Kidney glomerular epithelial cell (primary cell): Measurements from ENCODE around the gene MYO10.

Source experiments
- DNase-seq: peaks from one replicate; lab custom pipeline; 2025; lab: John Stamatoyannopoulos, UW

The MYO10 gene

GRCh38 chr5:16709691-16710433 is 226.2 kb downstream of the MYO10 start:
- DNase-seq = no peak

- DNase-seq = no peak
These were observed 228.3 kb downstream of the MYO10 start for GRCh38 chr5:16707869-16708192.

GRCh38 chr5:16707168-16707868 is 228.8 kb downstream of the MYO10 start:
- DNase-seq = no peak

DNA sequence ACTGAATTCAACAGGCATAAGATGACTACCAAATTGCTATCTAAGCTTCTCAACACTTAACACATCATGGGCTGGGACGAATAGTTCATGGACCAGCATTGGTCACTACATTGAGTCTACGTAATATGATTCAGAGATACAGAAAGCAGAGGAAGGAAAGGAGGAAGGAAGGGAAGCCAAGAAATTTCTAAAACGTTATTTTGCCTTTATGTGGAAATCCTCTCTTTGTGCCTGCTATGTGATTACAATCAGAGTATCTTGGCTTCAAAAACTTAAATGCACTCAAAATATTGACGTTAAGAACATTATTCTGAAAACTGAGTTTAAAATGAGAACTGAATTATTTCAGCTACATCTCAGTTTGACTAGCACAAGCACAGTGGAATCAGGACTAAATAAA is 231.1 kb downstream of the MYO10 start:
- DNase-seq = no peak

DNA sequence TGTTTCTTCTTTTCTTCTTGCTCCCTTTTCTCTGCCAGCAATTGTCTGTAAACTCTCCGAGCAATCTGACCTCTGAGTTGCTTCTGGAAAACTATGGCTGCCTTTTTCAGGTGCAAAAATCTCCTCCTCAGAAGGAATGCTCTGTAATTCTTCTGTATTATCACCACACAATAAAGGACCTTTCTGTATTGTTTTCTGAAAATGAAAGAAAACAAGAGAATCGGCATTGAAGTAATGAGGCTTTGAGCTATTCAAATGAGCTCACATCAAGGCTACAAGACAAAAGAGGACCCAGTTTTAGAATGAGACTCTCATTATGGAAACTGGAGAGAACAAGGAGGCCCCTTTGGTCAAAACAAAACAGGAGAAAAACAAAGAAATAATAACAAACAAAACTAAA is 233.1 kb downstream of the MYO10 start:
- DNase-seq = no peak

DNA sequence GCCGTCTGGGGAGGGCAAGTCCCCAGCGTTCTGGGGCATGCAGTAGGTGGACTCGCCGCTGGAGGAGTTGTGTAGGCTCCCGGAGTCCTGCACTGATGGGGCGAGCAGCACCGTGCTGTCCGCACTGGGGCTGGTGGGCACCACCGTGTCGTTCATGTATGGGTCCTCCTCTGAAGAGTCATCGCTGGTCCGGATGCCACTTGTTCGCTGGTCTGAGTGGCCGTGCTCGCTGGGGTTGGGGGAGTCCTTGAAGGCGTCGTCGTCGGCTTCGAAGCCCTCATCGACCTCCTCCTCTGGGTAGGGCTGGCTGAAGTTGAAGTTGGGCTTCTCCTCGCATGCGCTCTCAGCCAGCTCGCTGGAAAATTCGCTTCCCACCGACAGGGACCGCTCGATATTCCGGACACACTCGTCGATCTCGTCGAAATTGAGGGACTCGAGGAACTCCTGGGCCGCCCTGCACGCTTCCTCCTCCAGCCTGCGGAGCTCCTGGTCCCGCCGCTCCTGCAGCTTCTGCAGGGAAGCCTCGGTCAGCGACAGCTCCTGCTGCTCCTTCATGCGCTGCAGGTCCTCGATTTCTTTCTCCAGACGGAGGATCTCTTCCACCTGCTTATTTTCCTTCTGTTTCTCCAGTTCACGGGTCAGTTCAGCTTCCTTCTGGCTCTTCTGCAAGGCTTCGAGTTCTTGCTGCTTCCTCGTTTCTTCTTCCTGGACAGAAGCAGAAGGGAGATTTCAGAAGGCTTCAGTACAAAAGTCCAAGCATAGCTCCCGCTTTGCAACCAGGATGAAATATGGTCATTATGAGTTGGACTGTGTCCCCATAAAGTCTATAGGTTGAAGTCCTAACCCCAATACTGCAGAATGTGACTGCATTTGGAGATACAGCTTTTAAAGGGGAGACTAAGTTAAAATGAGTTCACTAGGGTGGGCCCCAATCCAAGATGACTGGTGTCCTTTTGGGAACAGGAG is 234.7 kb downstream of the MYO10 start:
- no peak for DNase-seq

DNA sequence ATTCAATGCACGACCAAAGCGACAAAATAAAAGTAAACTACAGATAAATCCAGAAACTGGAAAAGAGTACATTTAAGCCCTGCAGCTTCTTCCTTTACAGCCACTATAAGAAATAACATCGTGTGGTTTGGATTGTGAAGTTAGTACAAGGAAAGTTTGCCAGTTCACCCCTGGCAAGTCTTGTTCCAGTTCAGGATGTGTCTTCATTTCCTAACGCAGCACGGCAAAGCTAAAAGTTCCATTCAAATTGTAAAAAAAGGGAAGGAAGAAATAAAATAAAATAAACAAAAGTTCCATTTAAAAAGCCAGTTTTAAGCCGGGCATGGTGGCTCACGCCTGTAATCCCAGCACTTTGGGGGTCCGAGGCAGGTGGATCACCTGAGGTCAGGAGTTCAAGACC is 236.0 kb downstream of the MYO10 start:
- DNase-seq = no peak

DNA sequence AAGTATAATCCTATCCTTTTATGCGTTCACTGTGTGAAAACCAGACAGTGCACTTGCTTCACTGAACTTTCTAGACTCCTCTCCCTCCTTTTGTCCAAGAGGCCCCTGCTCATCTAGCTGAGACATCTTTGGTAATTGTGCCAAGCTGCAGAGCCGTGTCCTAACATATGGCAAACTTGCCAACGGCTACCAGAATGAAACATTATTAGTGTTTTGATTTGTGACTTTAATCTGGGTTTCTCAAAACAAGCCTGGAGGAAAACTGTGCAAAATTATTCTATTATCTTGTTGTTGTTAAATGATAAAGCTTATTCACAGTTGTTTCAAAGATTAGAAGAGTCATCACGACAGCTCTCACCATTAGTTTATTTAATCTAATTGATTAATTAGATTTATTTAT is 240.3 kb downstream of the MYO10 start:
- DNase-seq = no peak

GRCh38 chr5:16693879-16694278 is 242.2 kb downstream of the MYO10 start:
- DNase-seq = no peak

- DNase-seq = no peak
These were observed 244.4 kb downstream of the MYO10 start for GRCh38 chr5:16691731-16692130.

GRCh38 chr5:16690243-16690852 is 245.7 kb downstream of the MYO10 start:
- peak; percentile 23 for DNase-seq

DNA sequence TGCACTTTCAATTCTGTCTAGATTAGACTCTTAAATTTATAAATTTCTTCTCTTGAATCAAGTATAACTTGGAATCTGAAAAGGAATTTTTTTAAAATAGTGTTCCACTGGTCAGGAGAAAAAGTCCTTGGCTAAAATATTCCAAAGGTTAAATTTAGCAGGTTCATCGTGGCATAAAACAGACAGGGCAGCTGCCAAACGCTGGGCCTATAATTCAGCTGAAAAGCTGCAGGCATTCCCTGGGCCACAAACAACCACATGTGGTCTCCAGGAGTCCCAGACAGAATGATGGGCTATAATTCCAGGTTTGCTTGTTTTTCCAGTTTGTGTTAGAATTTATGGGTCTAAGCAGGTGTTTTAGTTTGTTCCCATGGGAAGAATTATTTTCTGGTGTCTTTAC is 248.2 kb downstream of the MYO10 start:
- DNase-seq = no peak

GRCh38 chr5:16685069-16685468 is 251.0 kb downstream of the MYO10 start:
- no peak for DNase-seq

DNA sequence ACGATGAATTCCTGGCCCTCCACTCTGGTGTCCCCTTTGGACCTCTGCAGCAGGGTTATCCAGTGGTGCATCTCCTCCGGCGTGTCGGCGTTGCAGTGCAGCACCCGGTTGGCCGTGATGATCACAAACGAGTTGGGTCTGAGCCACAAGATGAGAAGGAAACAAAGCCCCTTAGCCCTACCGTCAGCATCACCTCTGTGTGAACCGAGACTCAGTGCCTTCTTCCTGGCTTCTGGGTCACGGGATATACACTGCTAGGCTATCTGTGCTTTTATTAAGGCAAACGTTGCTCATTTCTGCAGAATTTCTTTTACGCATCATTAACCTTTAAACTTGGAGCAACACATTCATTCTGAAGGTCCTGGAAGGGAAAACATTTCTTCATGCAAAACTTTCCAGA is 254.2 kb downstream of the MYO10 start:
- DNase-seq = peak; percentile 11

DNA sequence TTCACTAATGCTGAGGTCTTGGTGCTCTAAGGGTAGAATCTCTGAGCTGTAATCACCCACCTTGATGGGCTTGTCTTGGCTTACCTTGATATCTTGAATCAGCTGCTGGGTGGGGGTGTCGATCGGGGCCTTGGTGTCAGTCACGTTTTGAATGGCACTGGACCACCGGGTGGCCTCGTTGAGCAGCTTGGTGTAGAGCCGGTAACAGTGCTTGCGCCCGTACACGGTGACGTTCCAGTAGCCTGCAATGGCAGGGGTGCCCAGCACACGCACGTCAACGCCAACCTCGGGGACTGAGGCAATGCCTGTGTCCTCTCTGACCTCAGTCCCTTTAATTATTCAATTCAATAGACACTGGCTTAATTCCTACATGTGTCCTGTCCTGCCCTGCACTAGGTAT is 256.2 kb downstream of the MYO10 start:
- no peak for DNase-seq

DNA sequence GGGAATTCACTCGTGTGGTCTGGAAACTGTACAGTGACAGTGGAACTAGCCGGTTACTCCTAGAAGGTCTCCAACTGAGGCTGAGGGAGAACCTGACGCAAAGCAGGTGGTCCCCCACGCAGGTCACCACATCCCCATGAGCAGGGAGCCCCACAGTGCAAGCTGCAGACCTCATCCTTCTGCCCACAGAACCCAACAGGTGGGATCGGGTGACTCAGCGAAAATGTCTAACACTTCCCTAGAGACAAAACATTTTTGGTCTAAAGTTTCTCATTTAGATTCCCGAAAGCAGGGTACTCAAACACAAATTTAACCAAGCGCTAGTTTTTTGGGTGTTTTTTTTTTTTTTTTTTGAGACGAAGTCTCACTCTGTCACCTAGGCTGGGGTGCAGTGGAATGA is 256.9 kb downstream of the MYO10 start:
- no peak for DNase-seq

- no peak for DNase-seq
These were observed 260.3 kb downstream of the MYO10 start for GRCh38 chr5:16675806-16676205.

- no peak for DNase-seq
These were observed 261.3 kb downstream of the MYO10 start for GRCh38 chr5:16674750-16675149.

DNA sequence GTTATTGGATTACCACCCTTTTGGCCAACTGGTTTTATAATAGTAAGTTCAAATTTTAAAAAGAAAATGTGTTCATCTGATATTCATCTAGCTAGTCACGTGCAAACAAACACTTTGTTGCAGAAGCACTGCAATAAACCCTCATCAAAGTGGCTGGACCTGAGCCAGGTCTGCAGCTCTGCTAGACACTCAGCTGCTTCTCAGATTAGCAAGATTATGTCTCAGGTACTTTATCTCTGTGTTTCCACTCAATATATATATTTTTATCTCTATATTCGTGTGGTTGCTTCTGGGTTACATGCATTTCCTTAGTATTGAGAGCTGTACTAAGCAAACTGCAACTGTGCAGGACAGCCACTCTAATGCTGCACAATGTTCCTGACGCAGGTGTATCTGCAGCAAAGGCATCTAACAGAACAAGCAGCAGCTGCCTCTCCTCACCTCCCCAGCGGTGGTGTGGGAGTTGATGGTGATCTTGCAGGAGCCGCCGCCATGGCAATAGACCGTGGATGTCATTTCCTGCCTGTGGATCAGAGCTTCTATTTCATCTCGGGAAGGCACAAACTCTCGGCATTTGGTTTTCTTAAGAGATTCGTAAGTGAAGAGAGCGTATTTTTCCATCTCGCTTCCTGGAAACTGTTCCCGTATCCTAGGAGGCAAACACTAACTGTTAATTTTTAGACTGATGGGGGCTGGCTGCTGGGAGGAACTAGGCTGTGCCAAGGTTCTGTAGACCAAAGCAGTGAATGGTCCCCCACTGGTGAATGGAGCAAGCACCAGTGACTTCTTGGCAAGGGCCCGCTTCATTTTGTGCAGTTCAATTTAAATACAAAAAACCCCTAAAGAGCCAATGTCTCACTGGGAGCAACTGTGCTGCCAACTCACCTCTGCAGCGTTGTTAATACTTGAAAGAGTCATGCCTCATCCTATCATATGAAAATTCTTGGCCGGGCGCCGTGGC is 262.6 kb downstream of the MYO10 start:
- peak; percentile 33 for DNase-seq

DNA sequence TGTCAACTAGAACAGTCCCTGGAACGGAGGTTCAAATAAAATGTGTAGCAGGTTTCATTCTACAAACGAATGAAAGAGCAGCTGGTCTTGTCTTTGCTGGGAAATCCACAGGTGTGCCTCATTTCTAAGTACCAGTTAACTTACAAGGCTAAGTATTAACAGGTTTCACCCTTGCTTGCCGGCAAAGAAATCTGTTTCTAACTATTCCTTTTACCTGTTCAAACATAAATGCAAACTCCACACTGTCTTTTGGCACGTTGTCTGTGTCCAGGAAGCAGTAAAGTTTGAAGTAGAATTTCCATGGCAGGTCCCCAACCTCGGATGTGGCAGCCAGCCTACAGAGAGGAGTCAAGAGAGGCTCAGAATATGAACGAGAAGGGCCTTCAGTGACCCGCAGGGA is 264.9 kb downstream of the MYO10 start:
- DNase-seq = no peak

DNA sequence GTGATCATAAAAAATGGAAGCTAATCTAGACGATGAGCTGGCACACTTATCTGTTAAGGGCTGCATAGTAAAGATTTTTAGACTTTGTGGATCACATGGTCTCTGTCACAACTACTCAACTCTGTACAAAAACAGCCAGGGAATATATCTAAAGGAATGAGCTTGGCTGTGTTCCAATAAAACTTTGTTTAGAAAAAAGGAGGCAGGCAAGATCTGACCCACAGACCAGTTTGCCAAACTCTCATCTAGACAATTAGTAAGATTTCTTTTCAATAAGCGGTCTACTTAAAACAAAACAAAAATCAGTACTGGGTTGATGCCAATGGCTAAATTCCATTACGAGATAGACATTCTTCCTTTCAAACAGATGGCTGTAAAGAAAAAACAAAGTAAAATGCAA is 266.3 kb downstream of the MYO10 start:
- DNase-seq = no peak
